Measurements from ENCODE around the gene BCAS1. TPM values are rescaled to one million over a fixed set of nuclear protein-coding genes. Genes with fewer than 3 reads are reported as not detected.

The BCAS1 gene
- total and polyA plus RNA-seq, 2 donors from 2014 or later: 1.1 to 4.8 TPM

DNA sequence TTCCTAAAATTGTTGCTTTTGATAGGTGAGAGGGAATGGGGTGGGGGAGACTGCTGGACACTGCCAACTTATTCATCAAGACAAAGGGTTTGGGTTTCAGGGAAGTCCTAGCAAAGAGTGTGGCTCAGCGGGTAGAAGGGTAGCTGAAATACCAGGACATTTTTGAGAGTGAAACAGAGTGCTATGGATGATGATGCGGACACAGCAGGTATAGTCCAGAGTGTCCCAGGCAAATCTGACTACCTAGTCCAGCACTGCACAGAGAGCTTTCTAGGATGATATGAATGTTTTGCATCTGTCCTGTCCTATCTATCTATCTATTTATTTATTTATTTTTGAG lies 154.3 kb downstream of the BCAS1 start:
- no peak for DNase-seq
- intact Hi-C loops (cut with DNase I): no loop called here
- H3K9me3 ChIP-seq (ENCODE audit: control insufficient read depth in 2 of 3, insufficient read depth in 1 of 3, low read length in 3 of 3): no peaks in the 10 kb centered on the region
- H3K36me3 ChIP-seq (ENCODE audit: control insufficient read depth in 2 of 3, insufficient read depth in 3 of 3, low read length in 3 of 3): no peaks in the 10 kb centered on the region
- H3K4me3 ChIP-seq (ENCODE audit: low read length in 3 of 3): peak overlapping the region in 2 of 3 donors; percentile 55 to 88
- TF ChIP-seq, protein P1, sequence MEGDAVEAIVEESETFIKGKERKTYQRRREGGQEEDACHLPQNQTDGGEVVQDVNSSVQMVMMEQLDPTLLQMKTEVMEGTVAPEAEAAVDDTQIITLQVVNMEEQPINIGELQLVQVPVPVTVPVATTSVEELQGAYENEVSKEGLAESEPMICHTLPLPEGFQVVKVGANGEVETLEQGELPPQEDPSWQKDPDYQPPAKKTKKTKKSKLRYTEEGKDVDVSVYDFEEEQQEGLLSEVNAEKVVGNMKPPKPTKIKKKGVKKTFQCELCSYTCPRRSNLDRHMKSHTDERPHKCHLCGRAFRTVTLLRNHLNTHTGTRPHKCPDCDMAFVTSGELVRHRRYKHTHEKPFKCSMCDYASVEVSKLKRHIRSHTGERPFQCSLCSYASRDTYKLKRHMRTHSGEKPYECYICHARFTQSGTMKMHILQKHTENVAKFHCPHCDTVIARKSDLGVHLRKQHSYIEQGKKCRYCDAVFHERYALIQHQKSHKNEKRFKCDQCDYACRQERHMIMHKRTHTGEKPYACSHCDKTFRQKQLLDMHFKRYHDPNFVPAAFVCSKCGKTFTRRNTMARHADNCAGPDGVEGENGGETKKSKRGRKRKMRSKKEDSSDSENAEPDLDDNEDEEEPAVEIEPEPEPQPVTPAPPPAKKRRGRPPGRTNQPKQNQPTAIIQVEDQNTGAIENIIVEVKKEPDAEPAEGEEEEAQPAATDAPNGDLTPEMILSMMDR (IDR thresholded peaks at IDR 0.05; ENCODE audit: borderline replicate concordance, extremely low read depth, insufficient read depth): no peak
- peak overlapping the region; percentile 89 for H3K27ac ChIP-seq (ENCODE audit: low read depth in 2 of 2, low read length in 2 of 2)
- peaks cover 0 to 13% (median 10%) of the 10 kb centered on the region in 3 donors for H3K4me1 ChIP-seq (ENCODE audit: control insufficient read depth in 2 of 3, insufficient read depth in 2 of 3, low read depth in 1 of 3, low read length in 3 of 3)
- peak overlapping the region in 2 of 3 donors; percentile 30 to 74 for H3K9ac ChIP-seq (ENCODE audit: low read length in 3 of 3)
- FAIRE-seq: no peak
- no peaks in the 10 kb centered on the region for H3K27me3 ChIP-seq (ENCODE audit: control insufficient read depth, insufficient read depth, low read length)

DNA sequence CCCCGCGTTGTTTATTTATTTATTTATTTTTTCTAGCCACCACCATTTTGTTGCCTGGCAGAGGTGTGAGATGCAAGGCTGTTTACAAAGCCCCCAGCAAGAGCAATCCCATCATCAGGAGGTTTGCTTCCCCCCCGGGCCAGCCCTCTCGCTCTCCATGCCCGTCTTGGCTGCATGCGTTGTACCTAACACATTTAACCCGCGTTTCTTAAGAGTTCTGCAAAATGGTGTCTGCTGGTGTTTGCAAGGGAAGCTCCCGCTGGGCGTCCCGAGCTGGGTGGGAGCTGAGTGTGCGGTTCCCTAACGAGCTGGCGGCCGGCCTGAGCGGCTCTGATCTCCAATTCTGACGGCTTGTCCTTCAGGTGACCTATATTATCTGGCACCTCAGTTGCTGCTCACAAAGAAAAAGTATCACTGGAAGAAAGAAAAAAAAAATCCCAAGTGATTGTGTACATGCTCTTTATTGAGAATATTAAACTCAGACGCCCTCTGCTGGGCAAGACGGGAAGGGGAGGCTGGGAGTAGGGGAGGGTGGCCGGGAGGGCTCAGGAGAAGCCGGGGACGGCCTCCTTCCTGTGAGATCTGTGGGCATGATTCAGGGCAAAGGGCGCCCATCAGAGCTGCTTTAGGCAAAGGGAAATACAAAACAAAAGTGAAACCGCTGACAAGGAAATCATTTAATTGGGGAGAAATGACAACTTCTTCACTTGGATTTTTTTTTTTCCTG lies 154.8 kb downstream of the BCAS1 start:
- DNase-seq (peak; percentile 96 to 98 (median 97)), FAIRE-seq (peak; percentile 55)
- Histone ChIP-seq H3K4me1 (ENCODE audit: control insufficient read depth in 2 of 3, insufficient read depth in 2 of 3, low read depth in 1 of 3, low read length in 3 of 3) (peaks cover 0 to 13% (median 8%) of the 10 kb centered on the region in 3 donors), H3K27ac (ENCODE audit: low read depth in 2 of 2, low read length in 2 of 2) (peak overlapping the region; percentile 89), H3K27me3 (ENCODE audit: control insufficient read depth, insufficient read depth, low read length) (no peaks in the 10 kb centered on the region), H3K9ac (ENCODE audit: low read length in 3 of 3) (peak overlapping the region; percentile 61 to 85 (median 66)), H3K4me3 (ENCODE audit: low read length in 3 of 3) (peak overlapping the region; percentile 77 to 88 (median 86)), H3K9me3 (ENCODE audit: control insufficient read depth in 2 of 3, insufficient read depth in 1 of 3, low read length in 3 of 3) (no peaks in the 10 kb centered on the region), H3K36me3 (ENCODE audit: control insufficient read depth in 2 of 3, insufficient read depth in 3 of 3, low read length in 3 of 3) (no peaks in the 10 kb centered on the region)
- TF ChIP-seq, protein P1 (IDR thresholded peaks at IDR 0.05; ENCODE audit: borderline replicate concordance, extremely low read depth, insufficient read depth): peak; percentile 87
- intact Hi-C loops (cut with DNase I): no loop called here

GRCh38 chr20:53914781-53915445 lies 155.5 kb downstream of the BCAS1 start:
- Histone ChIP-seq H3K27ac (ENCODE audit: low read depth in 2 of 2, low read length in 2 of 2) (peak overlapping the region; percentile 89), H3K36me3 (ENCODE audit: control insufficient read depth in 2 of 3, insufficient read depth in 3 of 3, low read length in 3 of 3) (no peaks in the 10 kb centered on the region)

More at GRCh38 chr20:53914781-53915445, 155.5 kb downstream of the BCAS1 start:
- intact Hi-C loops (cut with DNase I): no loop called here
- Histone ChIP-seq H3K9me3 (ENCODE audit: control insufficient read depth in 2 of 3, insufficient read depth in 1 of 3, low read length in 3 of 3) (no peaks in the 10 kb centered on the region), H3K27me3 (ENCODE audit: control insufficient read depth, insufficient read depth, low read length) (no peaks in the 10 kb centered on the region), H3K4me3 (ENCODE audit: low read length in 3 of 3) (peak overlapping the region; percentile 77 to 88 (median 86)), H3K4me1 (ENCODE audit: control insufficient read depth in 2 of 3, insufficient read depth in 2 of 3, low read depth in 1 of 3, low read length in 3 of 3) (peaks cover 0 to 13% (median 8%) of the 10 kb centered on the region in 3 donors), H3K9ac (ENCODE audit: low read length in 3 of 3) (peak overlapping the region; percentile 61 to 85 (median 66))
- TF ChIP-seq, protein P1 (IDR thresholded peaks at IDR 0.05; ENCODE audit: borderline replicate concordance, extremely low read depth, insufficient read depth): no peak
- DNase-seq: peak in 3 of 5 donors; percentile 40 to 89 (median 78)
- no peak for FAIRE-seq
